Hematopoietic multipotent progenitor cell treated with erythropoietin and hydrocortisone succinate and interleukin-3 and kit ligand, for 4 days (in vitro differentiated cells): ENCODE data around the gene NMU.
A peak's percentile ranks its signal among the peaks of the same experiment; 100 is the strongest.
"Not testable (repeated sequence)": the region's sequence is repeated elsewhere in the genome, so short reads cannot be mapped to it uniquely, and the experiment has no call there.

ENCODE experiments used
- DNase-seq: peaks from one replicate; pipeline ENCODE4 v3.0.0-alpha.2; 2015

The NMU gene

DNA sequence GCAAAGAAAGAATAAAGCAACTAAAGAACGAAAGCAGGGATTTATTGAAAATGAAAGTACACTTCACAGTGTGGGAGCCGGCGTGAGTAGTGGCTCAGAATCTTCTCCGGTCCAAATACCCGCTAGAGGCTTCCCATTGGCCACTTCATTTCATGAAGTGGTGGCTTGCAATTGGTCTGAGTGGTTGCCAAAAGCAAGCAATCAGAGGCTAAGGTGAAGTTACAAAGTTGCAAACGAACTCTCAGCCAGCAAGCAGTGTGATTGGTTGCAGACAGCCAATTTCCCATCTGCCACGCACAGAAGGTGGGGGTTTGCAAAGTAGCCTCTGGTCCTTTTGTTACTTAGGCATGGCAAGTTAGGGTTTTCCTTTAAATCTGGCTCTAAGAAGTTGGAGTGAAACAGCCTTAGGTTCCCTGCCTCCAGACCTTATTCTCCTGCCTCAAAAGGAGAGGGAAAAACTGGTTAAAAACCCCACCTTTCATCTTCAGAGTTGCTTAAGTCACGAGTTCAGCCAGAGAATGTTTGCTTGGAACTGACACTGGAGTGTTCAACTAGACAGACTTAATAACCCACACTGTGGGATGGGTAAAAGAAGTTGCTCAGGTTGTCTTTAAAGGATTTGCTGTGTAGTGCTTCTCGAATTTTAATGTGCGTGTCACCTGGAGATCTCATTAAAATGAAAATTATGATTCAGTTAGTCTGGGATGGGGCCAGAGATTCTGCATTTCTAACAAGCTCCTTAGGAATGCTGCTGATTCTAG lies 82.5 kb downstream of the NMU start:
- no peak for DNase-seq

GRCh38 chr4:55551964-55552363 lies 84.1 kb downstream of the NMU start:
- not testable (repeated sequence) for DNase-seq

DNA sequence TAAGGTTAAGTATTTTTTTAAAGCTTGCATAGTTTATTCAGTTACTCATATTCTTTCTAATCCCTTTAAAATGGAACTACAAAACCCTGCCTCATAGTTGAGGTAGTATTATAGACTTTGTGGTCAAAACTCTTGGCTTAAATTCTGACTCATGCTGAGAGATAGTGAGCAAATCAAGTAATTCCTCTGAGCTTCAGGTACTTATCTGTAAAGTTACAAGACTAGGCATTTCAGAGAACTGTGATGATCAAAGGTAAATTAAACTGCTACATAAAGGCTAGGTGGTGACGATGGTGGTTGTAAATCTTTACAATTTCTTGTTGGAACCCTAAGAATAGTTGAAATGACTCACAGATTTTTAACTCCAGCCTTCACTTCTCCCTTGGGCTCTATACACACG lies 86.2 kb downstream of the NMU start:
- peak; percentile 11 for DNase-seq

- no peak for DNase-seq
Observed at GRCh38 chr4:55547918-55548317, 88.2 kb downstream of the NMU start.

- DNase-seq: no peak
Observed at GRCh38 chr4:55547466-55547770, 88.7 kb downstream of the NMU start.

GRCh38 chr4:55546756-55547465 lies 89.2 kb downstream of the NMU start, which contains the start of gene CLOCK:
TSS of gene CLOCK (minus strand) at chr4:55546909. CDS start at chr4:55482785, 64,124 bp downstream.
- DNase-seq: peak; percentile 89

DNA sequence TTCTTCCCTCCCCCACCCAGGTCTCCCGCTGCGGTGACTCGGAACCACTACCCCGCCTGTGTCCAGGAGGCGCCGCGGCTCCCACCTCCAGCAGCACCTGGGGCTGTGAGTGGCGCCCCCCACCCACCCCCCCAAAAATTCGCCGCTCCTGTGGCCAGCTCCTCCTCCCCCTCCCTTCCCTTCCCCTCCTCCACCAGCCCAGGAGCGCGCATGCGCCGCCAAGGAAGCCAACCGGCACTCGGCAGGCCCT lies 89.7 kb downstream of the NMU start:
- no peak for DNase-seq

- peak; percentile 86 for DNase-seq
Observed at GRCh38 chr4:55545641-55546505, 90.2 kb downstream of the NMU start.
